Activated naive CD8-positive, alpha-beta T cell treated with anti-CD3 and anti-CD28 coated beads, Interleukin-2, amount 10 ng/mL, durations not matched to agents 7 days and 5 days (primary cell): Measurements from ENCODE around the gene HADH. TPM values are rescaled to one million over a fixed set of nuclear protein-coding genes. Genes with fewer than 3 reads are reported as not detected.

Source experiments
- ATAC-seq: fragments of 150-1000 bp; cut with Tn5 transposase; one replicate; pipeline ENCODE4 v1.10.0; 2021; ENCODE audit warnings: low read depth, moderate library complexity
- POLR2A ChIA-PET: fragments of 350-600 bp; sonication (Branson Sonifier 250); formaldehyde crosslinking; loops from one replicate; lab custom pipeline; 2021; ENCODE audit warnings: antibody characterized with exemption; lab: Charles Lee
- DNase-seq: peaks from one replicate; pipeline ENCODE4 v3.0.0; 2021
- H3K27ac Mint-ChIP-seq: one replicate; pipeline ENCODE4 v1.8.0; 2022; ENCODE audit warnings: mild to moderate bottlenecking, mixed read lengths
- H3K27me3 Mint-ChIP-seq: one replicate; pipeline ENCODE4 v1.8.0; 2022; ENCODE audit warnings: mild to moderate bottlenecking, moderate library complexity, mixed read lengths
- H3K36me3 Mint-ChIP-seq: one replicate; pipeline ENCODE4 v1.8.0; 2021; ENCODE audit warnings: mild to moderate bottlenecking, mixed read lengths
- H3K4me1 Mint-ChIP-seq: one replicate; pipeline ENCODE4 v1.8.0; 2021; ENCODE audit warnings: mixed read lengths
- H3K4me3 Mint-ChIP-seq: one replicate; pipeline ENCODE4 v1.8.0; 2022; ENCODE audit warnings: mild to moderate bottlenecking, moderate library complexity, mixed read lengths
- H3K9me3 Mint-ChIP-seq: one replicate; pipeline ENCODE4 v1.8.0; 2021; ENCODE audit warnings: mixed read lengths
- total RNA-seq, 2 experiments: library from RNA; stranded (reverse); gene quantifications; one replicate each; pipeline ENCODE4 v1.2.3, GENCODE V29; 2021

Gene HADH
- total RNA-seq, 2 experiments from 2014 or later, result 45.3 to 46.6 TPM

- Mint-ChIP-seq H3K9me3 (no peaks in the 10 kb centered on the region), H3K4me3 (peak overlapping the region; percentile 87), H3K27ac (peak overlapping the region; percentile 91), H3K36me3 (peaks cover 34% of the 10 kb centered on the region), H3K4me1 (peaks cover 46% of the 10 kb centered on the region), H3K27me3 (no peaks in the 10 kb centered on the region)
- ATAC-seq (peak; percentile 73), DNase-seq (peak; percentile 54)
- POLR2A ChIA-PET, result interaction anchor here (0.9 to 3.3 kb wide), 16 partner anchors 15 to 543 kb away, joined by 3 to 15 read pairs (median 6); partner anchors contain the start of gene LEF1
These were observed 39.5 kb downstream of the HADH start for GRCh38 chr4:108029016-108029720.

GRCh38 chr4:108029731-108030130 lies 40.0 kb downstream of the HADH start:
- ATAC-seq, result peak; percentile 49
- DNase-seq, result no peak
- H3K27ac Mint-ChIP-seq, result peak overlapping the region; percentile 91
- peaks cover 52% of the 10 kb centered on the region for H3K4me1 Mint-ChIP-seq
- peak overlapping the region; percentile 87 for H3K4me3 Mint-ChIP-seq
- H3K36me3 Mint-ChIP-seq, result peaks cover 36% of the 10 kb centered on the region
- POLR2A ChIA-PET, result interaction anchor here (0.9 to 3.3 kb wide), 21 partner anchors 14 to 590 kb away, joined by 3 to 15 read pairs (median 5); partner anchors contain the start of genes LEF1 and RPL34
- H3K27me3 Mint-ChIP-seq, result no peaks in the 10 kb centered on the region
- no peaks in the 10 kb centered on the region for H3K9me3 Mint-ChIP-seq

- H3K4me3 Mint-ChIP-seq, result peak overlapping the region; percentile 87
- peaks cover 56% of the 10 kb centered on the region for H3K4me1 Mint-ChIP-seq
- peak overlapping the region; percentile 91 for H3K27ac Mint-ChIP-seq
- no peaks in the 10 kb centered on the region for H3K27me3 Mint-ChIP-seq
- POLR2A ChIA-PET, result interaction anchor here (0.5 to 3.3 kb wide), 21 partner anchors 13 to 590 kb away, joined by 3 to 15 read pairs (median 5); partner anchors contain the start of genes LEF1 and RPL34
- ATAC-seq (peak; percentile 79), DNase-seq (peak; percentile 63)
- no peaks in the 10 kb centered on the region for H3K9me3 Mint-ChIP-seq
- H3K36me3 Mint-ChIP-seq, result peaks cover 33% of the 10 kb centered on the region
These were observed 40.6 kb downstream of the HADH start for GRCh38 chr4:108030332-108030731.

GRCh38 chr4:108031427-108032083 lies 41.9 kb downstream of the HADH start:
- Mint-ChIP-seq H3K36me3 (peaks cover 34% of the 10 kb centered on the region), H3K4me1 (peaks cover 66% of the 10 kb centered on the region), H3K9me3 (no peaks in the 10 kb centered on the region), H3K27me3 (no peaks in the 10 kb centered on the region), H3K27ac (peak overlapping the region; percentile 89), H3K4me3 (no peak overlapping the region)
- POLR2A ChIA-PET, result interaction anchor here (1.4 to 3.3 kb wide), 6 partner anchors 41 to 588 kb away, joined by 3 to 15 read pairs (median 7); partner anchors contain the start of gene RPL34
- ATAC-seq (no peak), DNase-seq (no peak)

GRCh38 chr4:108033348-108033747 lies 43.7 kb downstream of the HADH start:
- Mint-ChIP-seq H3K27me3 (no peaks in the 10 kb centered on the region), H3K4me1 (peaks cover 67% of the 10 kb centered on the region), H3K9me3 (no peaks in the 10 kb centered on the region), H3K27ac (no peak overlapping the region), H3K4me3 (no peak overlapping the region), H3K36me3 (peaks cover 28% of the 10 kb centered on the region)
- ATAC-seq (no peak), DNase-seq (no peak)
- POLR2A ChIA-PET, result interaction anchor here (1.5 to 2.6 kb wide), 3 partner anchors 119 to 539 kb away, joined by 3 to 7 read pairs (median 5); partner anchors contain the start of gene LEF1

- POLR2A ChIA-PET, result interaction anchor here (1.0 to 1.5 kb wide), 2 partner anchors 78 to 134 kb away, joined by 3 read pairs; partner anchors contain the start of gene LEF1
- Mint-ChIP-seq H3K36me3 (peaks cover 23% of the 10 kb centered on the region), H3K4me1 (peaks cover 63% of the 10 kb centered on the region), H3K9me3 (no peaks in the 10 kb centered on the region), H3K4me3 (peak overlapping the region; percentile 71), H3K27ac (peak overlapping the region; percentile 68), H3K27me3 (no peaks in the 10 kb centered on the region)
- no peak for ATAC-seq
- DNase-seq, result no peak
These were observed 44.9 kb downstream of the HADH start for GRCh38 chr4:108034565-108034964.

GRCh38 chr4:108035691-108036090 lies 46.0 kb downstream of the HADH start:
- Mint-ChIP-seq H3K27me3 (no peaks in the 10 kb centered on the region), H3K4me1 (peaks cover 52% of the 10 kb centered on the region), H3K27ac (peak overlapping the region; percentile 92), H3K36me3 (peaks cover 26% of the 10 kb centered on the region), H3K9me3 (no peaks in the 10 kb centered on the region), H3K4me3 (peak overlapping the region; percentile 80)
- no peak for DNase-seq
- no peak for ATAC-seq
- POLR2A ChIA-PET, result interaction anchor here (0.5 to 1.9 kb wide), 20 partner anchors 8 to 577 kb away, joined by 3 to 13 read pairs (median 4); partner anchors contain the start of genes HADH and LEF1

GRCh38 chr4:108036213-108036612 lies 46.5 kb downstream of the HADH start:
- Mint-ChIP-seq H3K4me3 (peak overlapping the region; percentile 80), H3K27me3 (no peaks in the 10 kb centered on the region), H3K9me3 (no peaks in the 10 kb centered on the region), H3K27ac (peak overlapping the region; percentile 92), H3K36me3 (peaks cover 26% of the 10 kb centered on the region), H3K4me1 (peaks cover 47% of the 10 kb centered on the region)
- POLR2A ChIA-PET, result interaction anchor here (0.5 to 1.9 kb wide), 18 partner anchors 8 to 577 kb away, joined by 3 to 13 read pairs (median 4); partner anchors contain the start of gene LEF1
- DNase-seq, result peak; percentile 64
- ATAC-seq, result peak; percentile 96

- Mint-ChIP-seq H3K9me3 (no peaks in the 10 kb centered on the region), H3K27me3 (no peaks in the 10 kb centered on the region), H3K4me3 (no peak overlapping the region), H3K27ac (no peak overlapping the region), H3K4me1 (peaks cover 43% of the 10 kb centered on the region), H3K36me3 (peaks cover 18% of the 10 kb centered on the region)
- ATAC-seq, result no peak
- POLR2A ChIA-PET, result interaction anchor here (0.7 to 1.0 kb wide), 3 partner anchors 13 to 226 kb away, joined by 3 to 8 read pairs (median 4); no protein-coding TSS in a partner anchor
- no peak for DNase-seq
These were observed 48.2 kb downstream of the HADH start for GRCh38 chr4:108037884-108038283.

- POLR2A ChIA-PET, result interaction anchor here (1.4 to 1.9 kb wide), 3 partner anchors 7 to 38 kb away, joined by 3 to 7 read pairs (median 6); no protein-coding TSS in a partner anchor
- Mint-ChIP-seq H3K4me3 (no peak overlapping the region), H3K36me3 (peaks cover 23% of the 10 kb centered on the region), H3K27ac (peak overlapping the region; percentile 71), H3K9me3 (no peaks in the 10 kb centered on the region), H3K27me3 (no peaks in the 10 kb centered on the region), H3K4me1 (peaks cover 36% of the 10 kb centered on the region)
- ATAC-seq (peak; percentile 25), DNase-seq (no peak)
These were observed 53.2 kb downstream of the HADH start for GRCh38 chr4:108042927-108043326.

GRCh38 chr4:108043526-108043925 lies 53.8 kb downstream of the HADH start:
- no peaks in the 10 kb centered on the region for H3K27me3 Mint-ChIP-seq
- no peaks in the 10 kb centered on the region for H3K9me3 Mint-ChIP-seq
- H3K4me3 Mint-ChIP-seq, result no peak overlapping the region
- H3K4me1 Mint-ChIP-seq, result peaks cover 36% of the 10 kb centered on the region
- ATAC-seq, result peak; percentile 59
- POLR2A ChIA-PET, result interaction anchor here (0.9 to 1.9 kb wide), 4 partner anchors 8 to 101 kb away, joined by 3 to 7 read pairs (median 5); no protein-coding TSS in a partner anchor
- H3K36me3 Mint-ChIP-seq, result peaks cover 28% of the 10 kb centered on the region
- peak overlapping the region; percentile 71 for H3K27ac Mint-ChIP-seq
- no peak for DNase-seq

GRCh38 chr4:108044951-108045686 lies 55.4 kb downstream of the HADH start:
- H3K27me3 Mint-ChIP-seq, result no peaks in the 10 kb centered on the region
- ATAC-seq (no peak), DNase-seq (no peak)
- H3K27ac Mint-ChIP-seq, result peak overlapping the region; percentile 69
- no peaks in the 10 kb centered on the region for H3K9me3 Mint-ChIP-seq
- POLR2A ChIA-PET, result interaction anchor here (1.0 to 1.9 kb wide), 2 partner anchors 9 kb away, joined by 4 to 6 read pairs; no protein-coding TSS in a partner anchor
- no peak overlapping the region for H3K4me3 Mint-ChIP-seq
- peaks cover 47% of the 10 kb centered on the region for H3K4me1 Mint-ChIP-seq
- peaks cover 37% of the 10 kb centered on the region for H3K36me3 Mint-ChIP-seq
